H7 (cell line): ENCODE measurements around the gene PSMD1. TPM values are rescaled to one million over a fixed set of nuclear protein-coding genes. Genes with fewer than 3 reads are reported as not detected.

Source experiments
- DNase-seq: peaks from one replicate; pipeline ENCODE4 v3.0.0; 2012
- H3K27me3 ChIP-seq: 2 replicates; pipeline ENCODE4 v1.6.0; 2011; ENCODE audit warnings: mild to moderate bottlenecking, low read length; ENCODE audit not compliant: control insufficient read depth, insufficient read depth
- H3K36me3 ChIP-seq: replicated peaks from 2 replicates; pipeline ENCODE4 v1.5.1; 2011; ENCODE audit warnings: low read length; ENCODE audit not compliant: control insufficient read depth, insufficient read depth
- H3K4me3 ChIP-seq: 2 replicates; pipeline ENCODE4 v1.5.1; 2011; ENCODE audit warnings: low read depth, mild to moderate bottlenecking, control low read depth, low read length, moderate library complexity; ENCODE audit not compliant: insufficient read depth
- total RNA-seq: library from RNA; depleted of rRNA; stranded (reverse); fragments of >200 nt; shearing (Covaris generic); gene quantifications from 2 replicates; pipeline ENCODE4 v1.2.3, GENCODE V29; 2014

Gene PSMD1
- total RNA-seq, 1 experiment from 2014 or later: 154 TPM

- Histone ChIP-seq H3K36me3 (no peaks in the 10 kb centered on the region), H3K27me3 (peaks cover 34% of the 10 kb centered on the region), H3K4me3 (no peak overlapping the region)
- DNase-seq: no peak
These were observed 15.5 kb upstream of the PSMD1 start for GRCh38 chr2:231041061-231041689.

- Histone ChIP-seq H3K4me3 (no peak overlapping the region), H3K27me3 (peaks cover 12% of the 10 kb centered on the region), H3K36me3 (no peaks in the 10 kb centered on the region)
- DNase-seq: no peak
These were observed 12.9 kb upstream of the PSMD1 start for GRCh38 chr2:231043796-231044195.

- no peak for DNase-seq
- Histone ChIP-seq H3K36me3 (no peaks in the 10 kb centered on the region), H3K27me3 (peaks cover 2% of the 10 kb centered on the region), H3K4me3 (no peak overlapping the region)
These were observed 9.8 kb upstream of the PSMD1 start for GRCh38 chr2:231046916-231047273.

GRCh38 chr2:231047274-231047922 lies 9.3 kb upstream of the PSMD1 start:
- H3K27me3 ChIP-seq: peaks cover 6% of the 10 kb centered on the region
- no peaks in the 10 kb centered on the region for H3K36me3 ChIP-seq
- H3K4me3 ChIP-seq: no peak overlapping the region
- DNase-seq: no peak

GRCh38 chr2:231047923-231048915 lies 8.4 kb upstream of the PSMD1 start:
- no peak overlapping the region for H3K4me3 ChIP-seq
- DNase-seq: no peak
- H3K27me3 ChIP-seq: peaks cover 9% of the 10 kb centered on the region
- no peaks in the 10 kb centered on the region for H3K36me3 ChIP-seq

- Histone ChIP-seq H3K36me3 (no peaks in the 10 kb centered on the region), H3K27me3 (peaks cover 12% of the 10 kb centered on the region), H3K4me3 (no peak overlapping the region)
- no peak for DNase-seq
These were observed 7.2 kb upstream of the PSMD1 start for GRCh38 chr2:231049286-231050017.

- no peak for DNase-seq
These were observed 6.4 kb upstream of the PSMD1 start for GRCh38 chr2:231050018-231050901.

GRCh38 chr2:231051116-231051515 lies 5.6 kb upstream of the PSMD1 start:
- Histone ChIP-seq H3K36me3 (no peaks in the 10 kb centered on the region), H3K27me3 (peaks cover 12% of the 10 kb centered on the region), H3K4me3 (no peak overlapping the region)
- no peak for DNase-seq

More at GRCh38 chr2:231050018-231050901, 6.4 kb upstream of the PSMD1 start:
- Histone ChIP-seq H3K36me3 (no peaks in the 10 kb centered on the region), H3K4me3 (no peak overlapping the region), H3K27me3 (peaks cover 12% of the 10 kb centered on the region)

- peak; percentile 93 for DNase-seq
- H3K4me3 ChIP-seq: peak overlapping the region; percentile 60
- no peaks in the 10 kb centered on the region for H3K36me3 ChIP-seq
- H3K27me3 ChIP-seq: peaks cover 12% of the 10 kb centered on the region
These were observed 3.9 kb upstream of the PSMD1 start for GRCh38 chr2:231052494-231053451.

GRCh38 chr2:231053846-231054245 lies 2.8 kb upstream of the PSMD1 start:
- no peaks in the 10 kb centered on the region for H3K36me3 ChIP-seq
- no peak overlapping the region for H3K4me3 ChIP-seq
- H3K27me3 ChIP-seq: peaks cover 12% of the 10 kb centered on the region
- DNase-seq: no peak

- DNase-seq: no peak
- H3K27me3 ChIP-seq: peaks cover 5% of the 10 kb centered on the region
- H3K4me3 ChIP-seq: peak overlapping the region; percentile 96
- H3K36me3 ChIP-seq: peaks cover 3% of the 10 kb centered on the region
These were observed 923 bp downstream of the PSMD1 start for GRCh38 chr2:231057590-231057989.

GRCh38 chr2:231058761-231059550 lies 2.3 kb downstream of the PSMD1 start:
- Histone ChIP-seq H3K36me3 (peaks cover 12% of the 10 kb centered on the region), H3K27me3 (peaks cover 2% of the 10 kb centered on the region; the same call in 1 of the 2 replicates), H3K4me3 (no peak overlapping the region)
- DNase-seq: no peak
